CD4-positive, alpha-beta memory T cell (primary cell): ENCODE data around the gene MTCL1. TPM values are rescaled to one million over a fixed set of nuclear protein-coding genes. Genes with fewer than 3 reads are reported as not detected.

Experiments used
- CTCF ChIA-PET: fragments of 350-600 bp; sonication (Branson Sonifier 250); formaldehyde crosslinking; loops from one replicate; lab custom pipeline; 2021; ENCODE audit warnings: inconsistent platforms; ENCODE audit not compliant: partially characterized antibody; lab: Charles Lee
- POLR2A ChIA-PET: fragments of 350-600 bp; sonication (Branson Sonifier 250); formaldehyde crosslinking; loops from one replicate; lab custom pipeline; 2021; ENCODE audit not compliant: partially characterized antibody; lab: Charles Lee
- DNase-seq, 5 donors: peaks; one replicate each; pipeline versions ENCODE4 v3.0.0 to v3.0.0-alpha.2; 2020 to 2022; ENCODE audit warnings: mixed read lengths in 1 of 5
- H3K27ac ChIP-seq: one replicate; pipeline ENCODE4 v1.7.0; 2013; ENCODE audit warnings: low read depth, low read length
- H3K27me3 ChIP-seq: 2 replicates; pipeline ENCODE4 v1.7.0; 2013; ENCODE audit warnings: mild to moderate bottlenecking, low read length, moderate library complexity; ENCODE audit not compliant: insufficient read depth
- H3K36me3 ChIP-seq: 2 replicates; pipeline ENCODE4 v1.7.0; 2013; ENCODE audit warnings: mild to moderate bottlenecking, low read length, moderate library complexity; ENCODE audit not compliant: insufficient read depth
- H3K4me1 ChIP-seq: 2 replicates; pipeline ENCODE4 v1.7.0; 2013; ENCODE audit warnings: mild to moderate bottlenecking, low read length, moderate library complexity; ENCODE audit not compliant: insufficient read depth
- H3K4me3 ChIP-seq, 2 donors: one replicate each; pipeline ENCODE4 v1.7.0; 2013; ENCODE audit warnings: low read length in 2 of 2, mild to moderate bottlenecking in 1 of 2
- H3K9me3 ChIP-seq, 2 donors: one replicate each; pipeline ENCODE4 v1.7.0; 2013; ENCODE audit warnings: low read length in 2 of 2, control low read depth in 1 of 2; ENCODE audit not compliant: control insufficient read depth in 1 of 2
- H3K27ac Mint-ChIP-seq, 7 donors: one replicate each; pipeline ENCODE4 v1.8.0; 2020 to 2021; ENCODE audit warnings: mixed read lengths in 7 of 7, mild to moderate bottlenecking in 6 of 7, inconsistent platforms in 3 of 7, moderate library complexity in 3 of 7
- H3K27me3 Mint-ChIP-seq, 2 donors: one replicate each; pipeline ENCODE4 v1.8.0; 2020 to 2021; ENCODE audit warnings: mixed read lengths in 2 of 2
- H3K36me3 Mint-ChIP-seq, 2 donors: one replicate each; pipeline ENCODE4 v1.8.0; 2020 to 2021; ENCODE audit warnings: mixed read lengths in 2 of 2, inconsistent platforms in 1 of 2, mild to moderate bottlenecking in 1 of 2
- H3K4me1 Mint-ChIP-seq, 4 donors: one replicate each; pipeline ENCODE4 v1.8.0; 2020 to 2021; ENCODE audit warnings: mixed read lengths in 4 of 4, mild to moderate bottlenecking in 1 of 4
- H3K4me3 Mint-ChIP-seq, 8 donors: one replicate each; pipeline ENCODE4 v1.8.0; 2020 to 2021; ENCODE audit warnings: mixed read lengths in 8 of 8, mild to moderate bottlenecking in 7 of 8, moderate library complexity in 6 of 8, inconsistent platforms in 3 of 8
- H3K9me3 Mint-ChIP-seq, 8 donors: one replicate each; pipeline ENCODE4 v1.8.0; 2020 to 2021; ENCODE audit warnings: mixed read lengths in 8 of 8, mild to moderate bottlenecking in 5 of 8, inconsistent platforms in 3 of 8, moderate library complexity in 1 of 8
- intact Hi-C: fragments of 100-400 bp; cut with micrococcal nuclease; formaldehyde crosslinking; loops from one replicate; pipeline ENCODE4 v1.15.1; 2023
- polyA plus RNA-seq, 2 donors: library from polyadenylated mRNA; unstranded; fragments of 300-500 nt; fragmentation: Illumina TruSeq; gene quantifications; one replicate each; pipeline ENCODE4 v1.2.3, GENCODE V29; 2021
- total RNA-seq, 2 experiments: library from RNA; stranded (reverse); gene quantifications; one replicate each; pipeline ENCODE4 v1.2.3, GENCODE V29; 2021

MTCL1 gene
- total and polyA plus RNA-seq, 4 experiments from 2014 or later = 0.29 to 0.36 TPM; not detected in 2

DNA sequence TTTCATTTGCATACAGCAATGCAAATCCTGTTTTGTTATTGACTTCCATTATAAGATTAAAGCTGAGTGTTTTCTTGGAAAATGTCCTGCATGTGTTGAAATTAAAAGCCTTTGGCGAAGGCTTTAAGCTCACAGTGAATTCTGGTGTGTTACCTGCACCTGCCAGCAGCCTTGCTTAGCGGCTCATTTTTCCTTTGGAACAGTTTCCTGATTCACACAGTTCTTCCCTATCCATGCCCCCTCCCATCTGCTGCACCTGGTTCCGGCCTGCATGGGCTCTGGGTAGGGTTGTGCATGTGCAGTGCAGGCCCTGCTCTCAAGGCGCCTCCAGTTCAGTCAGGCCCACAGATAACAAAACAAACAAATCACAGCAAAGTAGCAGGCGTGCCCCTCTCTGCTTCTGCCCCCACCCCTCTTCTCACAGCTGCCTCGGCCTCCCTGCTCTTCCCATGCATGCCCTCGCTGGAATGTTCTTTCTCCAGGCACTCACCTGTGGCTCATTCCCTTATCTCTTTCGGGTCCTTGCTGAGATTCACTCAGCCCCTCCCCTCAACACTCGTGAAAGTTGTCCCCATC lies 15.8 kb downstream of the MTCL1 start:
- ChIA-PET CTCF (no interaction called here), POLR2A (no interaction called here)
- H3K27ac Mint-ChIP-seq = no peak overlapping the region
- peaks cover 7 to 10% of the 10 kb centered on the region in 2 donors for H3K27me3 Mint-ChIP-seq
- H3K36me3 Mint-ChIP-seq = no peaks in the 10 kb centered on the region
- DNase-seq = no peak
- no peaks in the 10 kb centered on the region for H3K9me3 Mint-ChIP-seq
- Histone ChIP-seq H3K9me3 (no peaks in the 10 kb centered on the region), H3K27me3 (no peaks in the 10 kb centered on the region), H3K27ac (no peak overlapping the region), H3K4me1 (no peaks in the 10 kb centered on the region), H3K36me3 (no peaks in the 10 kb centered on the region), H3K4me3 (no peak overlapping the region)
- no peak overlapping the region for H3K4me3 Mint-ChIP-seq
- H3K4me1 Mint-ChIP-seq = no peaks in the 10 kb centered on the region
- intact Hi-C loops = no loop called here

DNA sequence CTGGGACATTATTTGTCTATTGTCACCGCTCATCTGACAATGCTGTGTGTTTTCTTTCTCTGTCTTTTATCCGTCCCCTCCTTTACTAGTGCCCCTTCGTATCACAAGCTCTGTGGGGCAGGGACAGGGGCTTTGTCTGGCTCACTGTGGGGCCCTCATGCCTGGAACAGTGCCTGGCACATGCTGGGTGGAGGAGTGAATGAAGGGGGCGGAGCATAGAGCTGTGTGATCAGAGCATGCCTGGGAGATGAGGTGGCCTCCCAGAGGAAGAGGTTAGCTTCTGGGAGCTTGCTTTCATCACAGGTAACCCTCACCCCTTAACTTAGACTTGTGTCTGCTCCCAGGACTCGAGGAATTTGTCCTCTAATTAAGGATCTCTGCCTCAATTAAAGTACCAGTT lies 16.4 kb downstream of the MTCL1 start:
- Mint-ChIP-seq H3K4me1 (no peaks in the 10 kb centered on the region), H3K27me3 (peaks cover 6 to 10% of the 10 kb centered on the region in 2 donors), H3K9me3 (no peaks in the 10 kb centered on the region), H3K36me3 (no peaks in the 10 kb centered on the region), H3K4me3 (no peak overlapping the region), H3K27ac (no peak overlapping the region)
- CTCF ChIA-PET = no interaction called here
- Histone ChIP-seq H3K4me1 (no peaks in the 10 kb centered on the region), H3K4me3 (no peak overlapping the region), H3K27me3 (no peaks in the 10 kb centered on the region), H3K36me3 (no peaks in the 10 kb centered on the region), H3K9me3 (no peaks in the 10 kb centered on the region), H3K27ac (no peak overlapping the region)
- POLR2A ChIA-PET = no interaction called here
- no peak for DNase-seq
- intact Hi-C loops = no loop called here

DNA sequence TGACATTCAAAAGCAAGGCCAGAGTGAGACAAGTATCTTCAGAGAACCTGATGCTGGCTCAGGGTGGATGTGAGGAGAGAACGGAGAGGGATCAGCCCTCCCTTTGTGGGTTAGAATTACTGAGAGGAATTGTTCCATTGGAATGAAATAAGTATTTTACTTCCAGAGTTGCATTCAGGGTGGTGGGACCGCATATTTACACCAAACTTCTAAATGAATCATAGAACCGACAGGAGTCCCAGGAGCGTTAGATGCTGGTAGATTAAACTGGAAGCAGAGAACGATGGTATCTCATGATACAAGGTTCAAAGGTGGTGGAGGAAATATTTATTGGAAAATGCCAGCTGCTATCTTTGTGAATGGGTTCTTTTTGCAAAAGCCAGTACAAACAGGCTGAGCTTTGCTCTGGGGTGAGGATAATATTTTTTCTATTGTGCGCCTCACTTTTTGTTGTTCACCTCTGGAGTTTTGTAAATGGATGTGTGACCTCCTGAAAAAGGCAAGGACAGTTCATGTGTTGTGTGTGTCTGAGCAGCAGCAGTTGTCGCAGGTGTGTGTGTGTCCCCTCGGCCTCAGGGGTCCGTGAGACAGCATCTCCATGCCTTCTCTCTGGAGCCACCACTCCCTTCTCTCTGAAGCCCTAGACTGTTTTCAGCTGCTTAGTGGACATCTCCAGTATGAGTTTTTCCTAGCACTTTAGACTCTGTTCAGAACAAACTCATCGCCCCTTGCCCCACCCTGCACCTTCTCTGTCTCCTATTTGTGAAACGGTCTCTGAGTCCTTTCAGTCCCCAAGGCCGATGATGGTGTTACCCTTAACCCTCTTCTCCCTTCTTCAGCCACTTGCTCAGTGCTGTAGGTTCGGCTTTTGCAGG lies 17.8 kb downstream of the MTCL1 start:
- no peaks in the 10 kb centered on the region for H3K9me3 Mint-ChIP-seq
- ChIA-PET CTCF (no interaction called here), POLR2A (no interaction called here)
- no peak for DNase-seq
- no peak overlapping the region for H3K4me3 ChIP-seq
- H3K27ac Mint-ChIP-seq = no peak overlapping the region
- no peaks in the 10 kb centered on the region for H3K36me3 ChIP-seq
- H3K9me3 ChIP-seq = no peaks in the 10 kb centered on the region
- peaks cover 0 to 4% (median 3%) of the 10 kb centered on the region in 4 donors for H3K4me1 Mint-ChIP-seq
- H3K4me3 Mint-ChIP-seq = no peak overlapping the region
- H3K27me3 ChIP-seq = no peaks in the 10 kb centered on the region
- H3K27ac ChIP-seq = no peak overlapping the region
- intact Hi-C loops = no loop called here
- peaks cover 2 to 3% of the 10 kb centered on the region in 2 donors for H3K27me3 Mint-ChIP-seq
- no peaks in the 10 kb centered on the region for H3K36me3 Mint-ChIP-seq
- no peaks in the 10 kb centered on the region for H3K4me1 ChIP-seq

DNA sequence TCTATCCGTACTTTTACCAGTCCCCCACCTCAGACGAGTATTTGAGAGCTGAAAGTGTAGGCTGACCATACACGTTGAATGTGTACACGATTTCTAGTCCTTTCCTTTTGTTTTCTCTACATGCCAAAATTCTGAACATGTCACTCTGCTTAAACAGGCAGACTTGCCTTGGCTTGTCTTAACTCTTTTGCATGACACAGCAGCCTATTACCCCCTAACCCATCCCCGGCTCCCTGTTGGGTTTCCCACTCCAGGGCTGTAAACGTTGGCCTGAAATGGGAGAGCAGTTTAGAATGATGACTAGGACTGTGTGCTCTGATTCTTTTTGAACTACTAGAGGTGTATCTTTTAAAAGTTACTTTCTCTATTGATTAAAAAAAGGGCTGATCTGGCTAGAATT lies 19.1 kb downstream of the MTCL1 start:
- peaks cover 0 to 5% (median 3%) of the 10 kb centered on the region in 4 donors for H3K4me1 Mint-ChIP-seq
- H3K27ac Mint-ChIP-seq = no peak overlapping the region
- no peaks in the 10 kb centered on the region for H3K9me3 ChIP-seq

DNA sequence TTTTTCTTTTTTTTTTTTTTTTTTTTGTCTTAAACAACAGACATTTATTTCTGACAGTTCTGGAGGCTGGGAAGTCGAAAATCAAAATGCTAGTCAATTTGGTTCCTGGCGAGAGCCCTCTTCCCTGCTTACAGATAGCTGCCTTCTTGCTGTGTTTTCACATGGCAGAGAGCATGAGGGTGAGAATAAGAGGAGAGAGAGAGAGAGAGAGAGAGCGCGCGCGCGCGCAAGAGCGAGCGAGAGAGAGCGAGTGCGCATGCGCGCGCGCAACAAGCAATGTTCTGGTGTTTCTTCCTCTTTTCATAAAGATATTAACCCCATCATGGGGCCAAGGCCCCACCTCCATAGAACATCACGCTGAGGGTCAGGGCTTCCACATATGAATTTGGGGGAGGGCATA lies 20.9 kb downstream of the MTCL1 start:
- POLR2A ChIA-PET = no interaction called here
- no peaks in the 10 kb centered on the region for H3K4me1 ChIP-seq
- DNase-seq = no peak
- no peaks in the 10 kb centered on the region for H3K36me3 Mint-ChIP-seq
- intact Hi-C loops = no loop called here
- H3K36me3 ChIP-seq = no peaks in the 10 kb centered on the region
- CTCF ChIA-PET = interaction anchor here (0.7 to 1.2 kb wide), 3 partner anchors 21 to 261 kb away, joined by 3 read pairs; no protein-coding TSS in a partner anchor
- H3K4me1 Mint-ChIP-seq = peaks cover 0 to 5% (median 3%) of the 10 kb centered on the region in 4 donors
- H3K9me3 ChIP-seq = no peaks in the 10 kb centered on the region
- no peak overlapping the region for H3K4me3 ChIP-seq
- no peak overlapping the region for H3K27ac Mint-ChIP-seq
- H3K4me3 Mint-ChIP-seq = no peak overlapping the region
- peaks cover 0 to 2% of the 10 kb centered on the region in 2 donors for H3K27me3 Mint-ChIP-seq
- no peaks in the 10 kb centered on the region for H3K9me3 Mint-ChIP-seq
- H3K27me3 ChIP-seq = no peaks in the 10 kb centered on the region
- no peak overlapping the region for H3K27ac ChIP-seq

More for the DNA sequence above, 19.1 kb downstream of the MTCL1 start:
- H3K36me3 ChIP-seq = no peaks in the 10 kb centered on the region
- intact Hi-C loops = no loop called here
- H3K4me3 ChIP-seq = no peak overlapping the region
- no peak overlapping the region for H3K27ac ChIP-seq
- DNase-seq = no peak
- H3K27me3 Mint-ChIP-seq = peaks cover 0 to 3% of the 10 kb centered on the region in 2 donors
- H3K9me3 Mint-ChIP-seq = no peaks in the 10 kb centered on the region
- H3K4me3 Mint-ChIP-seq = no peak overlapping the region
- ChIA-PET CTCF (no interaction called here), POLR2A (no interaction called here)
- no peaks in the 10 kb centered on the region for H3K4me1 ChIP-seq
- H3K36me3 Mint-ChIP-seq = no peaks in the 10 kb centered on the region
- no peaks in the 10 kb centered on the region for H3K27me3 ChIP-seq

DNA sequence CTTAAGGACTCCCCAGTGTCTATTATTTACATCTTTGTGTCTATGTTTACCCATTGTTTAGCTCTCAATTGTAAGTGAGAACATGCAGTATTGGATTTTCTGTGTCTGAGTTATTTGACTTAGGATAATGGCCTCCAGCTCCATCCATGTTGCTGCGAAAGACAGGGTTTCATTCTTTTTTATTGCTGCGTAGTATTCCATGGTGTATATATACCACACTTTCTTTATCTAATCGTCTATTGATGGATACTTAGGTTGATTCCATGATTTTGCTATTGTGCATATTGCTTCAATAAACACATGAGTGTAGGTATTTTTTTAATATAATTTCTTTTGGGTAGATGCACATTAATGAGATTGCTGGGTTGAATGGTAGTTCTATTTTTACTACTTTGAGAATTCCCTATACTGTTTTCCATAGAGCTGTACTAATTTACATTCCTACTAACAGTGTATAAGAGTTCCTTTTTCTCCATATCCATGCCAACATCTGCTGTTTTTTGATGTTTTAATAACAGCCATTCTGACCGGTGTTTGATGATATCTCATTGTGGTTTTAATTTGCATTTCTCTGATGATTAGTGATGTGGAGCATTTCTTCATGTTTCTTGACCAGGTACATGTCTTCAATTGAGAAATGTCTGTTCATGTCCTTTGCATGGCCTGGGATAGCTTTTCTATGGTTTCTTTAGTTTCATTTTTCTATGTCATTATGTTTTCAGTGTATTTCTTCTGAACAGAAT lies 21.8 kb downstream of the MTCL1 start:
- Mint-ChIP-seq H3K27ac (no peak overlapping the region), H3K9me3 (no peaks in the 10 kb centered on the region), H3K27me3 (peaks cover 0 to 2% of the 10 kb centered on the region in 2 donors), H3K36me3 (no peaks in the 10 kb centered on the region), H3K4me3 (no peak overlapping the region), H3K4me1 (peaks cover 0 to 5% (median 3%) of the 10 kb centered on the region in 4 donors)
- Histone ChIP-seq H3K27ac (no peak overlapping the region), H3K4me3 (no peak overlapping the region), H3K4me1 (no peaks in the 10 kb centered on the region), H3K9me3 (no peaks in the 10 kb centered on the region), H3K27me3 (no peaks in the 10 kb centered on the region), H3K36me3 (no peaks in the 10 kb centered on the region)
- ChIA-PET CTCF (interaction anchor here (1.2 kb wide), 1 partner anchor 260 kb away, joined by 3 read pairs; no protein-coding TSS in a partner anchor), POLR2A (interaction anchor here (0.5 kb wide), 1 partner anchor 17 kb away, joined by 3 read pairs; no protein-coding TSS in a partner anchor)
- intact Hi-C loops = no loop called here
- DNase-seq = no peak
